ENCODE data around the gene RFC4. TPM values are rescaled to one million over a fixed set of nuclear protein-coding genes. Genes with fewer than 3 reads are reported as not detected.

Gene RFC4
- total and polyA plus RNA-seq, 3 donors from 2014 or later: 25.1 to 30.1 (median 26.2) TPM

DNA sequence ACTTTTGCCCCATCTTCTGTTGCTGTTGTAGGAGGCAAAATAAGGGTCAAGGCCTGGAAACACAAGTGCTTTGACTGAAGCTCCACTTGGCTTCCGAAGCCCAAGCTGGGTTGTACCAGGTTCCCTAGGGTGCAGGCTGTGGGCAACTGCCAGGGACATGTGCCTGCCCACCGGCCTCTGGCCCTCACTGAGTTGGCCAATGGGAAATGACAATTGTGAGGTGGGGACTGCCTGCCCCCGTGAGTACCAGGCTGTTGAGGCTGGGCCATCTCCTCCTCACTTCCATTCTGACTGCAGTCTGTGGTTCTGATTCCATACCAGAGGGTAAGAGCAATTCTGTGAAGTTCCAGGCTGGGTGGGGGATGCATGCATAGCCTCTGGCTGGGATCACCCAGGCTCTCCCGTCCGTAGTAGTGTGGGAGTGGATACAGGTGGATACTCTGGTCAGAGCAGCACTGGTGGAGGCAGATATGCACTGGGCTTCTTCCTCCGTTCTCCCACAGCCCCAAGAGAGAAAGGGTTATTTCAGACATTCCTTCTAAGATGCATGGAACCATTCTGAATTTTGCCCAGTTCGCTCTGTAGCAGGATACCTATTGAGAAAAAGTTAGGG is 36.2 kb upstream of the RFC4 start, which contains the start of gene ADIPOQ:
Gene ADIPOQ, plus strand, starts transcription at position 285 of the 613 bp plus-strand sequence. CDS start 10,349 bp downstream, outside the sequence.
- intact Hi-C loops (cut with DNase I; ENCODE audit: low total_unique reads): no loop called here

GRCh38 chr3:186841620-186842019 is 35.3 kb upstream of the RFC4 start:
- H3K9me3 ChIP-seq: no peaks in the 10 kb centered on the region
- H3K27me3 ChIP-seq: no peaks in the 10 kb centered on the region
- no peak for DNase-seq
- no peaks in the 10 kb centered on the region for H3K4me1 ChIP-seq
- H3K4me3 ChIP-seq: no peak overlapping the region
- TF ChIP-seq, protein P1, sequence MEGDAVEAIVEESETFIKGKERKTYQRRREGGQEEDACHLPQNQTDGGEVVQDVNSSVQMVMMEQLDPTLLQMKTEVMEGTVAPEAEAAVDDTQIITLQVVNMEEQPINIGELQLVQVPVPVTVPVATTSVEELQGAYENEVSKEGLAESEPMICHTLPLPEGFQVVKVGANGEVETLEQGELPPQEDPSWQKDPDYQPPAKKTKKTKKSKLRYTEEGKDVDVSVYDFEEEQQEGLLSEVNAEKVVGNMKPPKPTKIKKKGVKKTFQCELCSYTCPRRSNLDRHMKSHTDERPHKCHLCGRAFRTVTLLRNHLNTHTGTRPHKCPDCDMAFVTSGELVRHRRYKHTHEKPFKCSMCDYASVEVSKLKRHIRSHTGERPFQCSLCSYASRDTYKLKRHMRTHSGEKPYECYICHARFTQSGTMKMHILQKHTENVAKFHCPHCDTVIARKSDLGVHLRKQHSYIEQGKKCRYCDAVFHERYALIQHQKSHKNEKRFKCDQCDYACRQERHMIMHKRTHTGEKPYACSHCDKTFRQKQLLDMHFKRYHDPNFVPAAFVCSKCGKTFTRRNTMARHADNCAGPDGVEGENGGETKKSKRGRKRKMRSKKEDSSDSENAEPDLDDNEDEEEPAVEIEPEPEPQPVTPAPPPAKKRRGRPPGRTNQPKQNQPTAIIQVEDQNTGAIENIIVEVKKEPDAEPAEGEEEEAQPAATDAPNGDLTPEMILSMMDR (IDR thresholded peaks at IDR 0.05): no peak
- TF ChIP-seq POLR2A (IDR thresholded peaks at IDR 0.05): no peak
- 89 to 92% methylated on average over 4 of the region's 4 CpGs for WGBS, 2 donors
- intact Hi-C loops (cut with DNase I; ENCODE audit: low total_unique reads): no loop called here
- H3K27ac ChIP-seq: no peak overlapping the region
- H3K36me3 ChIP-seq (ENCODE audit: low read depth, missing control alignments): no peaks in the 10 kb centered on the region

More for the DNA sequence above, 36.2 kb upstream of the RFC4 start, which contains the start of gene ADIPOQ:
- TF ChIP-seq, protein P1 (IDR thresholded peaks at IDR 0.05): no peak
- TF ChIP-seq POLR2A (IDR thresholded peaks at IDR 0.05): no peak
- DNase-seq: no peak
- WGBS, 2 donors: 73 to 74% methylated on average over 6 to 7 of the region's 7 CpGs
- H3K9me3 ChIP-seq: no peaks in the 10 kb centered on the region
- H3K36me3 ChIP-seq (ENCODE audit: low read depth, missing control alignments): no peaks in the 10 kb centered on the region
- H3K4me1 ChIP-seq: no peaks in the 10 kb centered on the region
- H3K4me3 ChIP-seq: no peak within 1 kb of the TSS
- no peak within 1 kb of the TSS for H3K27ac ChIP-seq
- H3K27me3 ChIP-seq: no peaks in the 10 kb centered on the region

DNA sequence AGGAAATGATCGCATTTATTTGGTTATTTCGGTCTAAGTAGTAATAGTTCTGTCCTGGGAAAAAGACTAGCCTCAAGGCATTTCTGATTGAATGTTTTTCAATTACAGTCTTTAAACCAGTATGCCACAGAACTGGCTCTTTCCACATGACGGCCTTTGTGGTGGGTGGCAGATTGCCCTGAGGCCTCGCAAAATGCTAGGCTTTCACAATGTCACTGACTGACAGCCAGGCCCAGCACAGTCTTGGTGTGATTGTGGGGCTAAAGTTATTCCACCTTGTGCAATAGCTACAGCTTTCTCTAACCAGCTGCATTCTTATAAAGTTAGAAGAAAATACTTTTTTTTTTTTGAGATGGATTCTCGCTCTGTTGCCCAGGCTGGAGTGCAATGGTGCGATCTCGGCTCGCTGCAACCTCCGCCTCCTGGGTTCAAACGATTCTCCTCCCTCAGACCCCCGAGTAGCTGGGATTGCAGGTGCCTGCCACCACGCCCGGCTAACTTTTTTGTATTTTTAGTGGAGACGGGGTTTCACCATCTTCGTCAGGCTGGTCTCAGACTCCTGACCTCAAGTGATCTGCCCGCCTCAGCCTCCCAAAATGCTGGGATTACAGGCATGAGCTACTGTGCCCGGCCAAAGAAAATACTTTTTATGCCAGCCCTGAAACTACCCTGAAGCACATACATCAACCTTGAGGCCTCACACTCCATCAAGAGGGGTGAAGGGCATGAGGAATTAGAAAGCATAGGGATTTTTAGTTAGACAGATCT is 33.8 kb upstream of the RFC4 start:
- no peaks in the 10 kb centered on the region for H3K36me3 ChIP-seq (ENCODE audit: low read depth, missing control alignments)
- no peaks in the 10 kb centered on the region for H3K27me3 ChIP-seq
- DNase-seq: no peak
- 87 to 92% methylated on average over 17 of the region's 17 CpGs for WGBS, 2 donors
- no peak overlapping the region for H3K4me3 ChIP-seq
- intact Hi-C loops (cut with DNase I; ENCODE audit: low total_unique reads): no loop called here
- TF ChIP-seq POLR2A (IDR thresholded peaks at IDR 0.05): no peak
- TF ChIP-seq, protein P1 (IDR thresholded peaks at IDR 0.05): no peak
- H3K4me1 ChIP-seq: no peaks in the 10 kb centered on the region
- H3K27ac ChIP-seq: no peak overlapping the region
- no peaks in the 10 kb centered on the region for H3K9me3 ChIP-seq

DNA sequence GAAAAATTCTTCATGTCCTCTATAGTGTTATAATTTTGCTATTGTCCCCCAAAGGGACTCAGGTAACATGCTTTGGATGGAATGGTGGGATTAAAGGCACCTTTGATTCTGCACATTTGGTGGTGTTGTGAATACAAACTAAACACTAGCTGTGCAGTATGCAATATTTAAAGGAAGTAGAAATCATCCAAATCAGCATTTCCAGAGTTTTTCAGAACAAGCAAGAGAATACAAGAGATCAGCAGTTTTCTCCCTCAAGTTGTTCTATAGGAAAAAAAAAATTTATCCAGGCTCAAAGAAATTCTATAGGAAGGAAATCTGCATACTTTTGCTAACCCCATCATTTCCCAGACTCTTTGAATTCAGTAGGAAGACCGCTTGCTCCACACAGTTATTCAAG is 26.0 kb upstream of the RFC4 start:
- no peak for DNase-seq
- TF ChIP-seq POLR2A (IDR thresholded peaks at IDR 0.05): no peak
- TF ChIP-seq, protein P1 (IDR thresholded peaks at IDR 0.05): no peak
- Histone ChIP-seq H3K9me3 (no peaks in the 10 kb centered on the region), H3K4me3 (no peak overlapping the region), H3K27me3 (no peaks in the 10 kb centered on the region), H3K27ac (no peak overlapping the region), H3K36me3 (ENCODE audit: low read depth, missing control alignments) (no peaks in the 10 kb centered on the region), H3K4me1 (no peaks in the 10 kb centered on the region)
- 89 to 91% methylated on average over 1 of the region's 1 CpG for WGBS, 2 donors
- intact Hi-C loops (cut with DNase I; ENCODE audit: low total_unique reads): no loop called here
